ENCODE measurements around the gene MTOR.

MTOR gene

GRCh38 chr1:11188381-11188780 lies 74.0 kb downstream of the MTOR start:
- H3K27ac ChIP-seq, result no peak overlapping the region
- ChIA-PET POLR2A (ENCODE audit: low non-redundant PET) (no interaction called here), CTCF (interaction anchor here (3.1 kb wide), 1 partner anchor 151 kb away, joined by 10 read pairs; no protein-coding TSS in a partner anchor)
- no peak for TF ChIP-seq CTCF (conservative IDR thresholded peaks at IDR 0.05; ENCODE audit: low read depth)
- DNase-seq (ENCODE audit: low spot score), result no peak

GRCh38 chr1:11187931-11188330 lies 74.4 kb downstream of the MTOR start:
- no peak for DNase-seq (ENCODE audit: low spot score)
- ChIA-PET POLR2A (ENCODE audit: low non-redundant PET) (no interaction called here), CTCF (interaction anchor here (3.1 kb wide), 1 partner anchor 150 kb away, joined by 10 read pairs; no protein-coding TSS in a partner anchor)
- TF ChIP-seq CTCF (conservative IDR thresholded peaks at IDR 0.05; ENCODE audit: low read depth), result no peak
- no peak overlapping the region for H3K27ac ChIP-seq

GRCh38 chr1:11187494-11187893 lies 74.9 kb downstream of the MTOR start:
- ChIA-PET CTCF (interaction anchor here (3.1 kb wide), 1 partner anchor 150 kb away, joined by 10 read pairs; no protein-coding TSS in a partner anchor), POLR2A (ENCODE audit: low non-redundant PET) (no interaction called here)
- DNase-seq (ENCODE audit: low spot score), result no peak
- TF ChIP-seq CTCF (conservative IDR thresholded peaks at IDR 0.05; ENCODE audit: low read depth), result no peak
- H3K27ac ChIP-seq, result no peak overlapping the region

GRCh38 chr1:11187000-11187399 lies 75.4 kb downstream of the MTOR start:
- ChIA-PET POLR2A (ENCODE audit: low non-redundant PET) (no interaction called here), CTCF (interaction anchor here (3.1 kb wide), 1 partner anchor 149 kb away, joined by 10 read pairs; no protein-coding TSS in a partner anchor)
- no peak for DNase-seq (ENCODE audit: low spot score)
- TF ChIP-seq CTCF (conservative IDR thresholded peaks at IDR 0.05; ENCODE audit: low read depth), result no peak
- no peak overlapping the region for H3K27ac ChIP-seq

GRCh38 chr1:11184973-11185372 lies 77.4 kb downstream of the MTOR start:
- TF ChIP-seq CTCF (conservative IDR thresholded peaks at IDR 0.05; ENCODE audit: low read depth), result no peak
- ChIA-PET POLR2A (ENCODE audit: low non-redundant PET) (no interaction called here), CTCF (interaction anchor here (0.6 to 1.4 kb wide), 2 partner anchors 11 to 27 kb away, joined by 5 read pairs; no protein-coding TSS in a partner anchor)
- DNase-seq (ENCODE audit: low spot score), result no peak
- H3K27ac ChIP-seq, result no peak overlapping the region

GRCh38 chr1:11182884-11183283 lies 79.5 kb downstream of the MTOR start:
- no peak overlapping the region for H3K27ac ChIP-seq
- POLR2A ChIA-PET (ENCODE audit: low non-redundant PET), result no interaction called here
- DNase-seq (ENCODE audit: low spot score), result no peak
- CTCF ChIA-PET, result interaction anchor here (0.7 kb wide), 2 partner anchors 21 to 417 kb away, joined by 3 read pairs; no protein-coding TSS in a partner anchor
- no peak for TF ChIP-seq CTCF (conservative IDR thresholded peaks at IDR 0.05; ENCODE audit: low read depth)

Measured in RWPE1 (cell line).